Colonic mucosa (tissue), 4 donors: ENCODE results near the gene UBAC2. TPM values are rescaled to one million over a fixed set of nuclear protein-coding genes. Genes with fewer than 3 reads are reported as not detected.

ENCODE experiments used
- DNase-seq: peaks from one replicate; pipeline ENCODE4 v3.0.0-alpha.2; 2020
- H3K27ac ChIP-seq: fragments of 200-600 bp; one replicate; pipeline ENCODE4 v1.8.0; 2021
- H3K27me3 ChIP-seq: fragments of 200-600 bp; one replicate; pipeline ENCODE4 v1.8.0; 2021
- H3K36me3 ChIP-seq: fragments of 200-600 bp; one replicate; pipeline ENCODE4 v1.8.0; 2021
- H3K4me1 ChIP-seq: fragments of 200-600 bp; one replicate; pipeline ENCODE4 v1.8.0; 2021; ENCODE audit warnings: mild to moderate bottlenecking
- H3K4me3 ChIP-seq: fragments of 200-600 bp; one replicate; pipeline ENCODE4 v1.8.0; 2021
- H3K9ac ChIP-seq, 2 donors: one replicate each; pipeline ENCODE4 v1.7.0; 2013; ENCODE audit warnings: control low read depth in 2 of 2, low read depth in 2 of 2, low read length in 2 of 2
- H3K9me3 ChIP-seq: fragments of 200-600 bp; one replicate; pipeline ENCODE4 v1.8.0; 2021
- intact Hi-C: fragments of 100-400 bp; cut with DNase I; formaldehyde crosslinking; loops from one replicate; pipeline ENCODE4 v1.14.1; 2022
- total RNA-seq, 2 donors: library from RNA; stranded (reverse); fragmentation: NEBNext Ultra II Directional in 1 of 2; extraction: Animal tissue kit (Norgen Biotek cat#: 25700) in 1 of 2; gene quantifications; one replicate each; pipeline ENCODE4 v1.2.1, GENCODE V29; 2021
- TF ChIP-seq, protein P1 (sequence below): fragments of 200-600 bp; IDR thresholded peaks from one replicate; pipeline ENCODE4 v1.8.0; 2022; ENCODE audit warnings: antibody characterized with exemption, mild to moderate bottlenecking
- donor health status: healthy.
- donor health status: DM: no; HTN: no; CAD: no.
- donor health status: DM: no; HTN: no; CAD: no.

The UBAC2 gene, protein sequence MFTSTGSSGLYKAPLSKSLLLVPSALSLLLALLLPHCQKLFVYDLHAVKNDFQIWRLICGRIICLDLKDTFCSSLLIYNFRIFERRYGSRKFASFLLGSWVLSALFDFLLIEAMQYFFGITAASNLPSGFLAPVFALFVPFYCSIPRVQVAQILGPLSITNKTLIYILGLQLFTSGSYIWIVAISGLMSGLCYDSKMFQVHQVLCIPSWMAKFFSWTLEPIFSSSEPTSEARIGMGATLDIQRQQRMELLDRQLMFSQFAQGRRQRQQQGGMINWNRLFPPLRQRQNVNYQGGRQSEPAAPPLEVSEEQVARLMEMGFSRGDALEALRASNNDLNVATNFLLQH
- total RNA-seq: 10 to 100 TPM; 67.6 to 88.4 TPM

DNA sequence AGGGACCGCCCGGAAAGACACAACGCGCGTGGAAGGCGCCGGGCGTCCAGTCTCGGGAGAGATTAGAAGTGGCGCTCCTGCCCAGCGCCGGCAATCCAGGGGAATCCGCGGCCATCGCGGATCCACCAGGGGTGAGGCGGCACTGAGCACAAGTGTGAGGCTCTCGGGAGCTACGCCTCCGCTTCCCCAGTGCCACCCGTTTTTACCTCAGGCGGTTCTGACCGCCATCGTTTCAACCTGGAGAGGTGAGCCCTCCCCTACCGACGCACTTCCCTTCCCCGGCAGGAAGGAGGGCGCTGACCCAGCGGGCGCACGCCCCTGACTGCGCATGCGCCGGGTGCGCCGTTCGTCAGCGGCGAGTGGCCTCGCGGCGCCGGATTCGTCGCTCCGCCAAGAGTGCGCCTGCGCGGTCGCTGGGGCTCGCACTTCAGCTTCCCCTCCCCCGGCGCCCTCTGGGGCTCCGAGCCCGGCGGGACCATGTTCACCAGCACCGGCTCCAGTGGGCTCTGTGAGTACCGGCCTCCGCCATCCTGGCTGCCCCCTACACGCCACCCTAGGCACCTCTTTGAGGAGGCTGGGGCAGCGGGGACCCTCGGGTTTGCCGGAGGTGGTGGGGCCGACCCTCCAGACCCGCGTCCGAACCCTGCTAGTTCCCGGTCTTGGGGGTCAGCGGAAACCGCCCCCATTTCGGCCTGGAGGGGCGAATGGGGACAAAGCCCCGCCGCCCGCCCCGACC, at the start of gene UBAC2:
TSS of gene UBAC2 (plus strand) at position 423 of the 736 bp plus-strand sequence. CDS start at position 478, 55 bp downstream.
- Histone ChIP-seq H3K36me3 (no peaks in the 10 kb centered on the region), H3K27ac (peak within 1 kb of the TSS; percentile 97), H3K9me3 (no peaks in the 10 kb centered on the region), H3K4me1 (peaks cover 15% of the 10 kb centered on the region), H3K4me3 (peak within 1 kb of the TSS; percentile 85), H3K27me3 (no peaks in the 10 kb centered on the region), H3K9ac (peak within 1 kb of the TSS; percentile 98)
- intact Hi-C loops: loop anchor here (10.0 kb wide), 1 partner anchor 116 kb away; no protein-coding TSS in a partner anchor
- TF ChIP-seq, protein P1, sequence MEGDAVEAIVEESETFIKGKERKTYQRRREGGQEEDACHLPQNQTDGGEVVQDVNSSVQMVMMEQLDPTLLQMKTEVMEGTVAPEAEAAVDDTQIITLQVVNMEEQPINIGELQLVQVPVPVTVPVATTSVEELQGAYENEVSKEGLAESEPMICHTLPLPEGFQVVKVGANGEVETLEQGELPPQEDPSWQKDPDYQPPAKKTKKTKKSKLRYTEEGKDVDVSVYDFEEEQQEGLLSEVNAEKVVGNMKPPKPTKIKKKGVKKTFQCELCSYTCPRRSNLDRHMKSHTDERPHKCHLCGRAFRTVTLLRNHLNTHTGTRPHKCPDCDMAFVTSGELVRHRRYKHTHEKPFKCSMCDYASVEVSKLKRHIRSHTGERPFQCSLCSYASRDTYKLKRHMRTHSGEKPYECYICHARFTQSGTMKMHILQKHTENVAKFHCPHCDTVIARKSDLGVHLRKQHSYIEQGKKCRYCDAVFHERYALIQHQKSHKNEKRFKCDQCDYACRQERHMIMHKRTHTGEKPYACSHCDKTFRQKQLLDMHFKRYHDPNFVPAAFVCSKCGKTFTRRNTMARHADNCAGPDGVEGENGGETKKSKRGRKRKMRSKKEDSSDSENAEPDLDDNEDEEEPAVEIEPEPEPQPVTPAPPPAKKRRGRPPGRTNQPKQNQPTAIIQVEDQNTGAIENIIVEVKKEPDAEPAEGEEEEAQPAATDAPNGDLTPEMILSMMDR: no peak
- peak; percentile 94 for DNase-seq

DNA sequence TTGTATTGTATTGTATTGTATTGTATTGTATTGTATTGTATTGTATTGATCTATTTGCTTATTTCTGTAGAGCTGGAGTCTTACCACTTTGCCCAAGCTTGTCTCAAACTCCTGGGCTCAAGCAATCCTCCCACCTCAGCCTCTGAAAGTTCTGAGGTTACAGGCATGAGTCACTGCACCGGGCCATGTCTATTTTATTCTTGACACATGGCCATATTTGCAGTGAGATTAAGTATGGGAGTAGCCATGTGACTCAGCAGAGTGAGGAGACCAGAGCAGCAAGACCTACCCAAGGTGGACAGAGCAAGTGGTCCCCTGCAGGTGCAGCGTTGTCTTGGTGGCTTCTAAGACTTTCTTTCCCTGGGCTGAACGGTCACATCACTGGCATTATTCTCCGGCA, 49.1 kb upstream of the UBAC2 start:
- Histone ChIP-seq H3K4me1 (no peaks in the 10 kb centered on the region), H3K27ac (no peak overlapping the region), H3K4me3 (no peak overlapping the region), H3K36me3 (no peaks in the 10 kb centered on the region), H3K9me3 (no peaks in the 10 kb centered on the region), H3K27me3 (peaks cover 4% of the 10 kb centered on the region), H3K9ac (no peak overlapping the region)
- no peak for DNase-seq
- intact Hi-C loops: no loop called here
- TF ChIP-seq, protein P1: no peak

DNA sequence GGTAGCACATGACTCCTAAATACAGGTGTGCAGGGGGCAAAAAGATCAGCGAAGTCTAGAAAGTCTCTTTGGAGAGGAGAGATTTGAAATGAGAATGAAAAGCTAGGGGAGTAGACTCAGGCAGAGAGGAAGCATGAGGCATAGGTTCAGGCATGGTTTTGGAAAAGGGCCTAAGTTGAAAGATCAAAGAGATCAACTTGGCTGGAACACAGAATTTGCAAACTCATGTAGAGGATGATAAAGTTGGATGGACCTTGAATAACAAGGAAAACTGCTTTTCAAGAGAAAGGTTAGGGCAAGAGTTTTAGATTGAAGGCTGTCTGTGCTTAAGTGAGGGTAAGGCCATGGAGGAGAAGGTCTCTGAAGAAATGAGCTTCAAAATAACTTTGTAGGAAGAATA, 47.4 kb upstream of the UBAC2 start:
- intact Hi-C loops: no loop called here
- DNase-seq: no peak
- TF ChIP-seq, protein P1: no peak
- no peak overlapping the region for H3K9ac ChIP-seq
- no peak overlapping the region for H3K27ac ChIP-seq
- no peaks in the 10 kb centered on the region for H3K4me1 ChIP-seq
- no peak overlapping the region for H3K4me3 ChIP-seq
- H3K9me3 ChIP-seq: no peaks in the 10 kb centered on the region
- H3K27me3 ChIP-seq: no peaks in the 10 kb centered on the region
- no peaks in the 10 kb centered on the region for H3K36me3 ChIP-seq

DNA sequence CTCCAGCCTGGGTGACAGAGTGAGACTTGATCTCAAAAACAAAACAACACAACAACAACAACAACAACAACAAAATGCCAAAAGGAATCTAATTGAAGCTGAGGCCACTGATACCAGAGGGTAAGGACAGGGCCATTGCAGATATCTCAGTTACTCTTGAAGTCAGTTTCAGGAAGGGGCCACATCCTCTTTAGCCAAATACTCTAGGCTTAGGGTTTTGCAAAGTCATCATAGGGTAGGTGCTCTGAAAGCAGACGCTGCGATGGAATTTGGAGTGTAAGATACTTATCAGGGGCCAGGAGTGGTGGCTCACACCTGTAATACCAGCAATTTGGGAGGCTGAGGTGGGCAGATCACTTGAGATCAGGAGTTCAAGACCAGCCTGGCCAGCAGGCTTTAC, 46.6 kb upstream of the UBAC2 start:
- H3K4me3 ChIP-seq: no peak overlapping the region

DNA sequence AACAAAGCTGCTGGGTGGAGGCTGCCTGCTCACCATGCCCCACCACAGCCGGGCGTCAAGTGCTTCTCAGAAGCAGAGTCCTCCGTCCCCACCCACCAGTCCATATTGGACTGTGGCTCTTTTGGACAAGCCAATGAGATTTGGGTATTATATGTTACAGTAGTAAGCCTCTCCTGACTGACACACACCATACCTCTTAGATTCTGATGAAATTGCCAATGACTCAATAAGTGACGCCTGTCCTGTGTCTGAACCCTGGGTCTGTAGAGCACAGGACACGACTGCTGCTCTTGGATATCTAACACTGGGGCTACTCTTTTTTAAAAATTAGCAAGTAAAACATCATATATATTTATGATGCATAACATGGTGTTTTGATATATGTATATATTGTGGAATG, 44.8 kb upstream of the UBAC2 start:
- no peak overlapping the region for H3K4me3 ChIP-seq
- no peaks in the 10 kb centered on the region for H3K27me3 ChIP-seq
- no peaks in the 10 kb centered on the region for H3K36me3 ChIP-seq
- H3K9ac ChIP-seq: no peak overlapping the region
- intact Hi-C loops: no loop called here
- TF ChIP-seq, protein P1: no peak
- H3K4me1 ChIP-seq: no peaks in the 10 kb centered on the region
- H3K9me3 ChIP-seq: no peaks in the 10 kb centered on the region
- no peak for DNase-seq
- H3K27ac ChIP-seq: no peak overlapping the region

More for the DNA sequence above, 46.6 kb upstream of the UBAC2 start:
- H3K27me3 ChIP-seq: no peaks in the 10 kb centered on the region
- no peaks in the 10 kb centered on the region for H3K4me1 ChIP-seq
- no peaks in the 10 kb centered on the region for H3K36me3 ChIP-seq
- no peak overlapping the region for H3K9ac ChIP-seq
- TF ChIP-seq, protein P1: no peak
- H3K9me3 ChIP-seq: no peaks in the 10 kb centered on the region
- no peak overlapping the region for H3K27ac ChIP-seq
- intact Hi-C loops: no loop called here
- DNase-seq: no peak
